Measurements from ENCODE around the gene ACBD3. TPM values are rescaled to one million over a fixed set of nuclear protein-coding genes. Genes with fewer than 3 reads are reported as not detected.
"Not testable (repeated sequence)": the region's sequence is repeated elsewhere in the genome, so short reads cannot be mapped to it uniquely, and the experiment has no call there.

ACBD3 gene
- total and polyA plus RNA-seq, 4 experiments from 2014 or later, result 10.1 to 29.7 (median 25.7) TPM

DNA sequence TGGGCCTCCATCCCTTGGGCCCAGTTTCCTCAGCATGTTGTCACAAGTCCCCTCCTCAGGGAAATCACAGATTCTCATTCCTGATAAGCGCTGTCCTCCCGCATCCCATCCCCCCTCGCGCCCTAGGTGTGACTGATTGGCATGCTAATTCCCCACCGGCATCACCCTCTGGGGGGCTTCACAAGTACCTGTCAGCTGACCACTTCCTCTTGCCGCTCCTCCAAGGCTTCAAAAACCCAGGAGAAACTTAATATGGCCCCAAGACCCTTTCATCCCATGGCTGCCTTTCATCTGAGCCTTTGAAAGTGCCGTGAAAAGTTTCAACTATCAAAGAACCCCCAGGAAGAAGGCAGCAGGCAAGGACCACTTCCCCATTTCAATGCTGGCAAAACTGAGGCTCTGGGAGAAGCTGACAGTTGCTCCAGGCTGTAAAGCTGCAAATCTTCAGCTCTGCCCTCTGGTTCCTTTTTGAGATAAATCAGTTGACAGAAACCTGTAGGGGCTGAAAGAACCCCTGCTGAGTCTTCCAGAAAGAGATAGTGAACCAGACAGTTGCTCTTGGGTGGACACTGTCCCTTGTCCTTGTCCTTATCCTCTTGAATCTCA lies 24.1 kb upstream of the ACBD3 start:
- Histone ChIP-seq H3K9me3 (ENCODE audit: control insufficient read depth in 1 of 2, low read length in 2 of 2) (no peaks in the 10 kb centered on the region), H3K27ac (ENCODE audit: low read depth, low read length) (no peak overlapping the region), H3K27me3 (ENCODE audit: insufficient read depth, low read length) (no peaks in the 10 kb centered on the region), H3K4me3 (ENCODE audit: low read length in 2 of 2) (no peak overlapping the region), H3K4me1 (ENCODE audit: insufficient read depth, low read length) (no peaks in the 10 kb centered on the region), H3K36me3 (ENCODE audit: insufficient read depth, low read length) (no peaks in the 10 kb centered on the region)
- DNase-seq, result no peak
- no peaks in the 10 kb centered on the region for H3K27me3 Mint-ChIP-seq
- H3K4me1 Mint-ChIP-seq, result no peaks in the 10 kb centered on the region
- intact Hi-C loops (cut with micrococcal nuclease), result no loop called here
- no peaks in the 10 kb centered on the region for H3K36me3 Mint-ChIP-seq
- CTCF ChIA-PET (ENCODE audit: partially characterized antibody), result interaction anchor here (1.2 kb wide), 1 partner anchor 13 kb away, joined by 3 read pairs; no protein-coding TSS in a partner anchor
- POLR2A ChIA-PET (ENCODE audit: partially characterized antibody), result no interaction called here
- no peaks in the 10 kb centered on the region for H3K9me3 Mint-ChIP-seq
- H3K27ac Mint-ChIP-seq, result no peak overlapping the region
- no peak overlapping the region for H3K4me3 Mint-ChIP-seq

- H3K36me3 ChIP-seq (ENCODE audit: insufficient read depth, low read length), result no peaks in the 10 kb centered on the region
- intact Hi-C loops (cut with micrococcal nuclease), result no loop called here
- H3K9me3 ChIP-seq (ENCODE audit: control insufficient read depth in 1 of 2, low read length in 2 of 2), result no peaks in the 10 kb centered on the region
- Mint-ChIP-seq H3K27ac (no peak overlapping the region), H3K4me1 (no peaks in the 10 kb centered on the region), H3K36me3 (no peaks in the 10 kb centered on the region), H3K9me3 (no peaks in the 10 kb centered on the region), H3K4me3 (no peak overlapping the region), H3K27me3 (no peaks in the 10 kb centered on the region)
- H3K4me1 ChIP-seq (ENCODE audit: insufficient read depth, low read length), result no peaks in the 10 kb centered on the region
- no peak for DNase-seq
- no peak overlapping the region for H3K4me3 ChIP-seq (ENCODE audit: low read length in 2 of 2)
- CTCF ChIA-PET (ENCODE audit: partially characterized antibody), result no interaction called here
- no peak overlapping the region for H3K27ac ChIP-seq (ENCODE audit: low read depth, low read length)
- POLR2A ChIA-PET (ENCODE audit: partially characterized antibody), result no interaction called here
- H3K27me3 ChIP-seq (ENCODE audit: insufficient read depth, low read length), result no peaks in the 10 kb centered on the region
Observed at GRCh38 chr1:226209307-226210059, 22.9 kb upstream of the ACBD3 start.

- H3K4me3 Mint-ChIP-seq, result no peak overlapping the region
- intact Hi-C loops (cut with micrococcal nuclease), result no loop called here
- Histone ChIP-seq H3K27me3 (ENCODE audit: insufficient read depth, low read length) (no peaks in the 10 kb centered on the region), H3K4me1 (ENCODE audit: insufficient read depth, low read length) (no peaks in the 10 kb centered on the region), H3K4me3 (ENCODE audit: low read length in 2 of 2) (no peak overlapping the region), H3K36me3 (ENCODE audit: insufficient read depth, low read length) (no peaks in the 10 kb centered on the region), H3K27ac (ENCODE audit: low read depth, low read length) (no peak overlapping the region), H3K9me3 (ENCODE audit: control insufficient read depth in 1 of 2, low read length in 2 of 2) (no peaks in the 10 kb centered on the region)
- H3K36me3 Mint-ChIP-seq, result no peaks in the 10 kb centered on the region
- peaks cover 2% of the 10 kb centered on the region in 2 donors for H3K27me3 Mint-ChIP-seq
- POLR2A ChIA-PET (ENCODE audit: partially characterized antibody), result no interaction called here
- no peaks in the 10 kb centered on the region for H3K4me1 Mint-ChIP-seq
- CTCF ChIA-PET (ENCODE audit: partially characterized antibody), result interaction anchor here (1.6 kb wide), 1 partner anchor 126 kb away, joined by 5 read pairs; no protein-coding TSS in a partner anchor
- no peak for DNase-seq
- H3K27ac Mint-ChIP-seq, result no peak overlapping the region
- H3K9me3 Mint-ChIP-seq, result no peaks in the 10 kb centered on the region
Observed at GRCh38 chr1:226207048-226207447, 20.5 kb upstream of the ACBD3 start.

- H3K36me3 ChIP-seq (ENCODE audit: insufficient read depth, low read length), result no peaks in the 10 kb centered on the region
- H3K27me3 ChIP-seq (ENCODE audit: insufficient read depth, low read length), result no peaks in the 10 kb centered on the region
- peaks cover 3 to 10% of the 10 kb centered on the region in 2 donors for H3K27me3 Mint-ChIP-seq
- H3K36me3 Mint-ChIP-seq, result no peaks in the 10 kb centered on the region
- CTCF ChIA-PET (ENCODE audit: partially characterized antibody), result interaction anchor here (2.7 kb wide), 1 partner anchor 79 kb away, joined by 12 read pairs; no protein-coding TSS in a partner anchor
- no peak overlapping the region for H3K27ac ChIP-seq (ENCODE audit: low read depth, low read length)
- no peaks in the 10 kb centered on the region for H3K4me1 Mint-ChIP-seq
- H3K9me3 ChIP-seq (ENCODE audit: control insufficient read depth in 1 of 2, low read length in 2 of 2), result no peaks in the 10 kb centered on the region
- no peaks in the 10 kb centered on the region for H3K9me3 Mint-ChIP-seq
- no peak overlapping the region for H3K4me3 Mint-ChIP-seq
- intact Hi-C loops (cut with micrococcal nuclease), result no loop called here
- POLR2A ChIA-PET (ENCODE audit: partially characterized antibody), result no interaction called here
- no peaks in the 10 kb centered on the region for H3K4me1 ChIP-seq (ENCODE audit: insufficient read depth, low read length)
- H3K27ac Mint-ChIP-seq, result no peak overlapping the region
- H3K4me3 ChIP-seq (ENCODE audit: low read length in 2 of 2), result no peak overlapping the region
- no peak for DNase-seq
Observed at GRCh38 chr1:226204198-226204597, 17.7 kb upstream of the ACBD3 start.

DNA sequence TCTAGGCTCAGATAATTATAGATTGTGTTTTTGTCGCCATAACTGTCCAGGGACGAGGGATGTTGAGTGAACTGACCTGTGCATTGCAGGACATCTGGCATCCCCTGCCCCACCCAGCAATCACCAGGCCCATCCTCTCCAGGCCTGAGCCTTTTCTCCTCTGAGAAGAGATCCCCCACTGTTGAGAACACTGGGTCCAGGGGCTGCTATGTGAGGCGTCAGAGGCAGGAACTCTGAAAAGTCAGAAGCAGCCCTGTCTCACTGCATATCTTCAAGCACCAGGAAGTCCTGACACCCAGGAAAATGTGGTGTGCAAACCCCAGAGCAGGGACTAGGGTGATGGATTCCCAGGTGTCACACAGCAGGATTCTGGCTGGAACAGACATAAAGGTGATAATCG lies 17.1 kb upstream of the ACBD3 start:
- intact Hi-C loops (cut with micrococcal nuclease), result no loop called here

GRCh38 chr1:226203240-226203639 lies 16.7 kb upstream of the ACBD3 start:
- no peaks in the 10 kb centered on the region for H3K36me3 Mint-ChIP-seq
- no peaks in the 10 kb centered on the region for H3K4me1 ChIP-seq (ENCODE audit: insufficient read depth, low read length)
- no peak overlapping the region for H3K4me3 Mint-ChIP-seq
- no peaks in the 10 kb centered on the region for H3K36me3 ChIP-seq (ENCODE audit: insufficient read depth, low read length)
- H3K9me3 Mint-ChIP-seq, result no peaks in the 10 kb centered on the region
- H3K4me1 Mint-ChIP-seq, result no peaks in the 10 kb centered on the region
- no peak overlapping the region for H3K27ac ChIP-seq (ENCODE audit: low read depth, low read length)
- intact Hi-C loops (cut with micrococcal nuclease), result no loop called here
- ChIA-PET POLR2A (ENCODE audit: partially characterized antibody) (no interaction called here), CTCF (ENCODE audit: partially characterized antibody) (interaction anchor here (1.2 to 10.2 kb wide), 3 partner anchors 9 to 138 kb away, joined by 3 to 207 read pairs (median 4); no protein-coding TSS in a partner anchor)
- DNase-seq, result no peak
- no peaks in the 10 kb centered on the region for H3K9me3 ChIP-seq (ENCODE audit: control insufficient read depth in 1 of 2, low read length in 2 of 2)
- H3K27ac Mint-ChIP-seq, result no peak overlapping the region
- no peaks in the 10 kb centered on the region for H3K27me3 ChIP-seq (ENCODE audit: insufficient read depth, low read length)
- peaks cover 3 to 10% of the 10 kb centered on the region in 2 donors for H3K27me3 Mint-ChIP-seq
- H3K4me3 ChIP-seq (ENCODE audit: low read length in 2 of 2), result no peak overlapping the region

More for the DNA sequence above, 17.1 kb upstream of the ACBD3 start:
- Histone ChIP-seq H3K9me3 (ENCODE audit: control insufficient read depth in 1 of 2, low read length in 2 of 2) (no peaks in the 10 kb centered on the region), H3K27ac (ENCODE audit: low read depth, low read length) (no peak overlapping the region), H3K4me1 (ENCODE audit: insufficient read depth, low read length) (no peaks in the 10 kb centered on the region), H3K27me3 (ENCODE audit: insufficient read depth, low read length) (no peaks in the 10 kb centered on the region), H3K4me3 (ENCODE audit: low read length in 2 of 2) (no peak overlapping the region), H3K36me3 (ENCODE audit: insufficient read depth, low read length) (no peaks in the 10 kb centered on the region)
- ChIA-PET POLR2A (ENCODE audit: partially characterized antibody) (no interaction called here), CTCF (ENCODE audit: partially characterized antibody) (interaction anchor here (10.2 kb wide), 1 partner anchor 78 kb away, joined by 207 read pairs; no protein-coding TSS in a partner anchor)
- Mint-ChIP-seq H3K36me3 (no peaks in the 10 kb centered on the region), H3K27me3 (peaks cover 3 to 10% of the 10 kb centered on the region in 2 donors), H3K9me3 (no peaks in the 10 kb centered on the region), H3K27ac (no peak overlapping the region), H3K4me3 (no peak overlapping the region), H3K4me1 (no peaks in the 10 kb centered on the region)
- DNase-seq, result no peak

GRCh38 chr1:226202666-226203065 lies 16.1 kb upstream of the ACBD3 start:
- H3K27ac Mint-ChIP-seq; H3K27ac ChIP-seq (ENCODE audit: low read depth, low read length); H3K4me3 Mint-ChIP-seq; POLR2A ChIA-PET (ENCODE audit: partially characterized antibody); H3K9me3 ChIP-seq (ENCODE audit: control insufficient read depth in 1 of 2, low read length in 2 of 2); H3K9me3 Mint-ChIP-seq; H3K4me1 Mint-ChIP-seq; H3K27me3 ChIP-seq (ENCODE audit: insufficient read depth, low read length); H3K36me3 Mint-ChIP-seq; H3K36me3 ChIP-seq (ENCODE audit: insufficient read depth, low read length); H3K4me1 ChIP-seq (ENCODE audit: insufficient read depth, low read length); H3K4me3 ChIP-seq (ENCODE audit: low read length in 2 of 2); intact Hi-C loops (cut with micrococcal nuclease); DNase-seq: not testable (repeated sequence)
- CTCF ChIA-PET (ENCODE audit: partially characterized antibody), result interaction anchor here (0.7 to 10.2 kb wide), 6 partner anchors 9 to 838 kb away, joined by 3 to 207 read pairs (median 4); no protein-coding TSS in a partner anchor
- H3K27me3 Mint-ChIP-seq, result peaks cover 3 to 10% of the 10 kb centered on the region in 2 donors
